Measurements from ENCODE around the gene TGFBR2. TPM values are rescaled to one million over a fixed set of nuclear protein-coding genes. Genes with fewer than 3 reads are reported as not detected.

The TGFBR2 gene
- total RNA-seq, 1 donor from 2014 or later = 59.6 TPM

- DNase-seq (ENCODE audit: low spot score) = no peak
- Mint-ChIP-seq H3K27me3 (ENCODE audit: insufficient read depth) (no peaks in the 10 kb centered on the region), H3K9me3 (no peaks in the 10 kb centered on the region), H3K4me3 (no peak overlapping the region), H3K27ac (no peak overlapping the region), H3K4me1 (ENCODE audit: low read depth) (peaks cover 69% of the 10 kb centered on the region), H3K36me3 (ENCODE audit: low read depth) (peaks cover 77% of the 10 kb centered on the region)
- intact Hi-C loops (cut with micrococcal nuclease) = loop anchor here (5.0 to 10.0 kb wide), 2 partner anchors 174 to 217 kb away; no protein-coding TSS in a partner anchor
Measured at GRCh38 chr3:30691249-30691880, 85.0 kb downstream of the TGFBR2 start.

DNA sequence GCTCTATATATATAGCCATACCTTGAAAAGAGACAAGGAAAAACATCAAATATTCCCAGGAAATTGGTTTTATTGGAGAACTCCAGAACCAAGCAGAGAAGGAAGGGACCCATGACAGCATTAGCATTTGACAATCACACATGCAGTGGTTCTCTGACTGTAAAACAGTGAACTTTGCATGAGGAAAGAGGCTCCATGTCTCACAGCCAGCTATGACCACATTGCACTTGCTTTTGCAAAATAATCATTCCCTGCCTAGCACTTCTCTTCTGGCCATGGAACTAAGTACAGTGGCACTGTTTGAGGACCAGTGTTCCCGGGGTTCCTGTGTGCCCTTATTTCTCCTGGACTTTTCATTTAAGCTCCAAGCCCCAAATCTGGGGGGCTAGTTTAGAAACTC, 85.5 kb downstream of the TGFBR2 start:
- Mint-ChIP-seq H3K27ac (no peak overlapping the region), H3K27me3 (ENCODE audit: insufficient read depth) (no peaks in the 10 kb centered on the region), H3K4me3 (no peak overlapping the region), H3K9me3 (no peaks in the 10 kb centered on the region), H3K4me1 (ENCODE audit: low read depth) (peaks cover 68% of the 10 kb centered on the region), H3K36me3 (ENCODE audit: low read depth) (peaks cover 74% of the 10 kb centered on the region)
- no peak for DNase-seq (ENCODE audit: low spot score)
- intact Hi-C loops (cut with micrococcal nuclease) = loop anchor here (2.0 to 10.0 kb wide), 4 partner anchors 47 to 441 kb away; no protein-coding TSS in a partner anchor

GRCh38 chr3:30692498-30693130, 86.2 kb downstream of the TGFBR2 start:
- Mint-ChIP-seq H3K9me3 (no peaks in the 10 kb centered on the region), H3K4me1 (ENCODE audit: low read depth) (peaks cover 69% of the 10 kb centered on the region), H3K27me3 (ENCODE audit: insufficient read depth) (no peaks in the 10 kb centered on the region), H3K4me3 (no peak overlapping the region), H3K36me3 (ENCODE audit: low read depth) (peaks cover 74% of the 10 kb centered on the region), H3K27ac (peak overlapping the region; percentile 20)
- intact Hi-C loops (cut with micrococcal nuclease) = loop anchor here (1.0 to 10.0 kb wide), 8 partner anchors 48 to 650 kb away; no protein-coding TSS in a partner anchor
- DNase-seq (ENCODE audit: low spot score) = no peak

GRCh38 chr3:30693470-30694120, 87.2 kb downstream of the TGFBR2 start:
- no peaks in the 10 kb centered on the region for H3K27me3 Mint-ChIP-seq (ENCODE audit: insufficient read depth)
- DNase-seq (ENCODE audit: low spot score) = no peak
- no peak overlapping the region for H3K4me3 Mint-ChIP-seq
- H3K4me1 Mint-ChIP-seq (ENCODE audit: low read depth) = peaks cover 60% of the 10 kb centered on the region
- peak overlapping the region; percentile 41 for H3K27ac Mint-ChIP-seq
- H3K36me3 Mint-ChIP-seq (ENCODE audit: low read depth) = peaks cover 73% of the 10 kb centered on the region
- H3K9me3 Mint-ChIP-seq = no peaks in the 10 kb centered on the region
- intact Hi-C loops (cut with micrococcal nuclease) = loop anchor here (1.0 to 10.0 kb wide), 8 partner anchors 49 to 651 kb away; no protein-coding TSS in a partner anchor

GRCh38 chr3:30694148-30694547, 87.7 kb downstream of the TGFBR2 start:
- Mint-ChIP-seq H3K9me3 (no peaks in the 10 kb centered on the region), H3K36me3 (ENCODE audit: low read depth) (peaks cover 73% of the 10 kb centered on the region), H3K27ac (no peak overlapping the region), H3K4me3 (no peak overlapping the region), H3K4me1 (ENCODE audit: low read depth) (peaks cover 55% of the 10 kb centered on the region), H3K27me3 (ENCODE audit: insufficient read depth) (no peaks in the 10 kb centered on the region)
- DNase-seq (ENCODE audit: low spot score) = no peak
- intact Hi-C loops (cut with micrococcal nuclease) = loop anchor here (5.0 to 10.0 kb wide), 2 partner anchors 177 to 219 kb away; no protein-coding TSS in a partner anchor

DNA sequence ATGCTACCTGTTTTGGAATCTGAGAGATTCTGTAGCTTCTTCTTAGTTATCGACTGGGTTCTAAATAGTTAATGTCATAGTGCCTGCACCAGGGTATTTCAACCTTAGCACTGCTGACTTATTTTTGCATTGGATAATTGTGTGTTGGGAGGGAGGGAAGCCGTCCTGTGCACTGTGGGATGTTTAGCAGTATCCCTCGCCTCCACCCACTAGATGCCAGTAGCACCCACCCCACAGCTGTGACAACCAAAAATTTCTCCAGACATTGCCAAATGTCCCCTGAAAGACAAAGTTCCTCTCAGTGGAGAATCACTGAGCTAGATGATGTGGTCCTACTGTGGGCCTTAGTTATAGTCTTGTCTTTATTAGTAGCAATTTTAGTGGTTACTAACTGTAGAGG, 88.3 kb downstream of the TGFBR2 start:
- no peak overlapping the region for H3K4me3 Mint-ChIP-seq
- H3K4me1 Mint-ChIP-seq (ENCODE audit: low read depth) = peaks cover 49% of the 10 kb centered on the region
- intact Hi-C loops (cut with micrococcal nuclease) = loop anchor here (5.0 to 10.0 kb wide), 2 partner anchors 177 to 220 kb away; no protein-coding TSS in a partner anchor
- no peak overlapping the region for H3K27ac Mint-ChIP-seq
- no peaks in the 10 kb centered on the region for H3K27me3 Mint-ChIP-seq (ENCODE audit: insufficient read depth)
- no peaks in the 10 kb centered on the region for H3K9me3 Mint-ChIP-seq
- DNase-seq (ENCODE audit: low spot score) = no peak
- H3K36me3 Mint-ChIP-seq (ENCODE audit: low read depth) = peaks cover 71% of the 10 kb centered on the region

- DNase-seq (ENCODE audit: low spot score) = no peak
- Mint-ChIP-seq H3K36me3 (ENCODE audit: low read depth) (peaks cover 67% of the 10 kb centered on the region), H3K27me3 (ENCODE audit: insufficient read depth) (no peaks in the 10 kb centered on the region), H3K9me3 (no peaks in the 10 kb centered on the region), H3K27ac (peak overlapping the region; percentile 55), H3K4me1 (ENCODE audit: low read depth) (peaks cover 41% of the 10 kb centered on the region), H3K4me3 (no peak overlapping the region)
- intact Hi-C loops (cut with micrococcal nuclease) = loop anchor here (10.0 kb wide), 1 partner anchor 221 kb away; no protein-coding TSS in a partner anchor
Measured at GRCh38 chr3:30695302-30696061, 89.1 kb downstream of the TGFBR2 start.

DNA sequence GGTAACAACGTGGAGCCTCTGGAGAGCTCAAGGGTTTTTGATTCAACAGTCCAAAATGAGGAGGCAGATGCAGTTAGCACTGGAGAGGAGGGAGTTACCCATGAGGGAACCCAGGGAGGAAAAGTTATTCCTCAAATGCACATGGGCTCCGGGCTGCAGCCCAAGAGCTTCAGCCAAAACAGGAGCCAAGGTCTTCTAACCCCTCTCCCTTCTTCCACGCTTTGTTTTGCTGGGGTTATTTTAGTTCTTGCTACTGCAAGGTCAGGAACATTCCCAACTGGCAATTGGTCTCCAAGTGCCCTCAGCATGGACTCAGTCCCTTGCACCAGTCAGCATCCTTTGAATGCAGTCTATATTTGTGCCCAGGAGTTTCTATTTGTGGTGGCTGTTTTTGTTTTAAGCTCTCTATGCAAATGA, 90.0 kb downstream of the TGFBR2 start:
- Mint-ChIP-seq H3K36me3 (ENCODE audit: low read depth) (peaks cover 70% of the 10 kb centered on the region), H3K4me1 (ENCODE audit: low read depth) (peaks cover 32% of the 10 kb centered on the region), H3K27me3 (ENCODE audit: insufficient read depth) (no peaks in the 10 kb centered on the region), H3K4me3 (no peak overlapping the region), H3K27ac (no peak overlapping the region), H3K9me3 (no peaks in the 10 kb centered on the region)
- intact Hi-C loops (cut with micrococcal nuclease) = loop anchor here (10.0 kb wide), 1 partner anchor 222 kb away; no protein-coding TSS in a partner anchor
- DNase-seq (ENCODE audit: low spot score) = no peak

DNA sequence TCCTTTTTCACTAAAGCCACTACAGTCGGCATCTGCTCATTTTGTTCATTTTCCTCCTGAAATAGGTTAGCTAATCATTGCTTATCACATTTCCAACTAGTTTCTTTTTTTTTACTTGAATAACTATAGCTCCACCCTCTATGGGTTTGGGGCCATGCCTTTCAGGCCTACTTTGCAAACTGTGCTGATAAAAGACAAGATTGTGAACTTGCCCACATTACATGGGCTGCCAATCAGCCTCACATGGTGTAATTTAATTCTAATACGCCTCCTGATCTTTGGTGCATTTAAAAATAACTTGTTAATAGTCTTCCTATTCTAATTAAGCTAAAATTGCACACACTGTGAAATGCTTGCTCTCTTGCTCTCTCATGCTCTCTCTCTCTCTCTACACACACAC, 90.5 kb downstream of the TGFBR2 start:
- intact Hi-C loops (cut with micrococcal nuclease) = loop anchor here (10.0 kb wide), 1 partner anchor 222 kb away; no protein-coding TSS in a partner anchor
- no peaks in the 10 kb centered on the region for H3K27me3 Mint-ChIP-seq (ENCODE audit: insufficient read depth)

DNA sequence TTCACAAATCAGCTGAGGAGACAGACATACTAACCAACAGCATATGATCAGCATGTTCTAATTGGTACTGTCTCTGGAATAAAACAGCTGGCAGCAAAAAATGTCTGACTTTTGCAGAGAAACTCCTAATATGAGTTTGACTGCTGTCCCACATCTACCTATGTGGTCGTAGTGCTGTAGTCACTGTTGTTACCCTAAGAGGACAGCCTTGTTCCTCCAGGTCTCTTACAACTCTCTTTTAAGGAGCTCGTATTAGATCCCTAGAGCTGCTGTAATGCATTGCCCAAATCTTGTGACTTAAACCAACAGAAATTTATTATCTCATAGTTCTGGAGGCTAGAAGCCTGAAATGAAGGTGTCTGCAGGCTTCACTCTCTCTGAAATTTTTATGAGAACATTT, 92.1 kb downstream of the TGFBR2 start:
- intact Hi-C loops (cut with micrococcal nuclease) = loop anchor here (10.0 kb wide), 1 partner anchor 224 kb away; no protein-coding TSS in a partner anchor
- peaks cover 59% of the 10 kb centered on the region for H3K36me3 Mint-ChIP-seq (ENCODE audit: low read depth)
- H3K9me3 Mint-ChIP-seq = no peaks in the 10 kb centered on the region
- no peaks in the 10 kb centered on the region for H3K27me3 Mint-ChIP-seq (ENCODE audit: insufficient read depth)
- DNase-seq (ENCODE audit: low spot score) = no peak
- H3K4me3 Mint-ChIP-seq = no peak overlapping the region
- H3K27ac Mint-ChIP-seq = no peak overlapping the region
- H3K4me1 Mint-ChIP-seq (ENCODE audit: low read depth) = peaks cover 14% of the 10 kb centered on the region

More for the DNA sequence above, 90.5 kb downstream of the TGFBR2 start:
- DNase-seq (ENCODE audit: low spot score) = no peak
- Mint-ChIP-seq H3K4me1 (ENCODE audit: low read depth) (peaks cover 29% of the 10 kb centered on the region), H3K36me3 (ENCODE audit: low read depth) (peaks cover 71% of the 10 kb centered on the region), H3K4me3 (no peak overlapping the region), H3K9me3 (no peaks in the 10 kb centered on the region), H3K27ac (no peak overlapping the region)

- no peaks in the 10 kb centered on the region for H3K9me3 Mint-ChIP-seq
- H3K27me3 Mint-ChIP-seq (ENCODE audit: insufficient read depth) = no peaks in the 10 kb centered on the region
- H3K4me3 Mint-ChIP-seq = no peak overlapping the region
- H3K4me1 Mint-ChIP-seq (ENCODE audit: low read depth) = peaks cover 19% of the 10 kb centered on the region
- DNase-seq (ENCODE audit: low spot score) = no peak
- intact Hi-C loops (cut with micrococcal nuclease) = loop anchor here (10.0 kb wide), 1 partner anchor 225 kb away; no protein-coding TSS in a partner anchor
- no peak overlapping the region for H3K27ac Mint-ChIP-seq
- peaks cover 54% of the 10 kb centered on the region for H3K36me3 Mint-ChIP-seq (ENCODE audit: low read depth)
Measured at GRCh38 chr3:30699927-30700326, 93.5 kb downstream of the TGFBR2 start.

- peaks cover 47% of the 10 kb centered on the region for H3K36me3 Mint-ChIP-seq (ENCODE audit: low read depth)
- H3K27ac Mint-ChIP-seq = peak overlapping the region; percentile 46
Measured at GRCh38 chr3:30700702-30701321, 94.4 kb downstream of the TGFBR2 start.

More at GRCh38 chr3:30700702-30701321, 94.4 kb downstream of the TGFBR2 start:
- no peak for DNase-seq (ENCODE audit: low spot score)
- Mint-ChIP-seq H3K4me1 (ENCODE audit: low read depth) (peaks cover 19% of the 10 kb centered on the region), H3K9me3 (no peaks in the 10 kb centered on the region), H3K27me3 (ENCODE audit: insufficient read depth) (no peaks in the 10 kb centered on the region), H3K4me3 (no peak overlapping the region)
- intact Hi-C loops (cut with micrococcal nuclease) = no loop called here

All from activated T-helper 1 cell treated with anti-CD3 and anti-CD28 coated beads, Interleukin-12 subunit alpha, Interleukin-12 subunit beta, Interleukin-2, Interleukin-4 antibody, amounts not matched to agents 30 ng/mL and 10 ng/mL and 1 ng/mL, durations not matched to agents 14 hours and 24 hours and 36 hours (primary cell).